Left kidney (tissue), 2 donors: Measurements from ENCODE around the gene SSR2. TPM values are rescaled to one million over a fixed set of nuclear protein-coding genes. Genes with fewer than 3 reads are reported as not detected.
A peak's percentile ranks its signal among the peaks of the same experiment; 100 is the strongest.
"Not testable (repeated sequence)": the region's sequence is repeated elsewhere in the genome, so short reads cannot be mapped to it uniquely, and the experiment has no call there.

Experiments used
- DNase-seq: peaks from one replicate; pipeline ENCODE4 v3.0.0-alpha.2; 2013
- polyA plus RNA-seq: library from polyadenylated mRNA; unstranded; fragments of 120-200 nt; gene quantifications from one replicate; pipeline ENCODE4 v1.2.1, GENCODE V29; 2013; ENCODE audit not compliant: insufficient read length

Gene SSR2
- polyA plus RNA-seq, 1 donor, result 362 TPM

DNA sequence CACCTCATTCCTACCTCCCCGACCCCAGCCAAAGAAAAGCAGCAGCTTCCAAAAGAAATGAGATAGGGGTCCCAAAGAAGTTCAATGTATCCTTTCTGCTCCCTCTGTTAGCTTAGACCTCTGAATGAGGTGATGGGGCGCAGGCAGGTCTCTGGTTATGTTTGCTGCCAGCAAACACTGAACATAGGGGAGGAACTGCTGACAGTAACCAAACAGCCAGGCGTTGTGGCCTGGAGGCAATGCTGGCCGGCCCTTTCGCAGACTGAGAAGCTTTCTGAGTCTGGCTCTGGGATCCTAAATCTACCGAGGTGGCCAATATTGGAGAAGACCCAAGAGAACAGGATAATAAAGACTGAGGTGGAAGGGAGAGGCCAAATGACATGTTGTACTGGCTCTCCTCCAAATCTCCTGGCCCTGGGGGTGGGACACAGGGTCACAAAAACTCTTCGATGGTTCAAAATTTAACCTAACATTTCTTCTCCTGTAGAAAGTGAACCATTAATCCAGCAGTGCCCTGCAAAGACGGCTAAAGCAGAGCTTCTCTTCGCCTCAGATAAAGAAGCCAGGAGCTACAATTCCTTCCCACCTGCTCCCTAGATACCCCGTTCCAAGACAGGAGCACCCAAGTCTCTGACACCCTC, 19.6 kb downstream of the SSR2 start:
- no peak for DNase-seq

DNA sequence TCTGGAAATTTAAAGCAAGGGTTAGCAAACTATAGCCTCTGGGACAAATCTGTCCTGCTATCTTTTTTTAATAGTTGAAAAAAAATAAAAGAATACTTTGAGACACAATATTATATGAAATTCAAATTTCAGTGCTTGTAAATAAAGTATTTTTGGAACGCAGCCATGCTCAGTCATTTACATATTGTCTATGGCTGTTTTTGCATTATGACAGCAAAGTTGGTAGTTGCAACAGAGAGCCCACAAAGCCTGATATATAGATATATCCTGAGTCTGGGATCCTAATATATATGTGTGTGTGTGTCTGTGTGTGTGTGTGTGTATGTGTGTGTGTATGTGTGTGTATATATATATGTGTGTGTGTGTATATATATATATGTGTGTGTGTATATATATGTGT, 20.8 kb downstream of the SSR2 start:
- DNase-seq, result no peak

DNA sequence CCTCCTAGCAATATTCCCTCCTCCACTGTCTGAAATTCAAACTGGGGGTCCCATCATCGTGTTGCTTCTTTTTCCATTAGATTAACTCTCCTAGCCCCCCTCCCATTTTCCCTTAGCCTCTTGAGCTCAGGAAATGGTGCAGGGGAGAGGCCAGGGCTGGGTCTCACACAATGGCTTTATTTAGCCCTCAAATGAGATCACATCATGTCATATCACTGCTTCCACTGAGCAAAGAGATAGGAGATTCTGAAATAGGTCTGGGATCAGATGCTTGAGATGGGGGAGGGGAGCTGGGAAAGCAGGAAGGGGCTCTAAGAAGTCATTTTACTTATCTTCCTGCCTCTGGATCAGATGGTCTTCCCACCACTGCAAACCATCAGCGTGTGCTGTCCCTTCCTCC, 24.6 kb downstream of the SSR2 start:
- DNase-seq, result no peak

DNA sequence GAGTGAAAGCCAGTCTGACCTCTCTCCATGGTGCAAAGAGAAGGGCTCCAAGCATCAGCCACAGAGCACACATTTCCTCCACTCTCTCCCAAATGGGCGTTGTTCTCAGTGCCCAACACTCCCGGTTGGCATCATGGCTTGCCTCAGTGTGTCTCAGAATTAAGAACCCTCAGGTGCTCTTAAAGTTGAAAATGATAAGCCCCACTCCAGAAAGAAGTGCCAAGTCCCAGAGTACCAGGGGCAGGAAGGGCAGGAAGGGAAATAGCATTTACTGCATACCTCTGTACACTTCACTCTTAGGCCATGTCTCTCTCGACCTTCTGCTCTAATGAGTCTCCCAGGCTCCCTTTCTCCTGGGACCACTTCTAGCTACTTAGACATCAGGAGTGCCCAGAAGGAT, 27.2 kb downstream of the SSR2 start:
- DNase-seq, result no peak

DNA sequence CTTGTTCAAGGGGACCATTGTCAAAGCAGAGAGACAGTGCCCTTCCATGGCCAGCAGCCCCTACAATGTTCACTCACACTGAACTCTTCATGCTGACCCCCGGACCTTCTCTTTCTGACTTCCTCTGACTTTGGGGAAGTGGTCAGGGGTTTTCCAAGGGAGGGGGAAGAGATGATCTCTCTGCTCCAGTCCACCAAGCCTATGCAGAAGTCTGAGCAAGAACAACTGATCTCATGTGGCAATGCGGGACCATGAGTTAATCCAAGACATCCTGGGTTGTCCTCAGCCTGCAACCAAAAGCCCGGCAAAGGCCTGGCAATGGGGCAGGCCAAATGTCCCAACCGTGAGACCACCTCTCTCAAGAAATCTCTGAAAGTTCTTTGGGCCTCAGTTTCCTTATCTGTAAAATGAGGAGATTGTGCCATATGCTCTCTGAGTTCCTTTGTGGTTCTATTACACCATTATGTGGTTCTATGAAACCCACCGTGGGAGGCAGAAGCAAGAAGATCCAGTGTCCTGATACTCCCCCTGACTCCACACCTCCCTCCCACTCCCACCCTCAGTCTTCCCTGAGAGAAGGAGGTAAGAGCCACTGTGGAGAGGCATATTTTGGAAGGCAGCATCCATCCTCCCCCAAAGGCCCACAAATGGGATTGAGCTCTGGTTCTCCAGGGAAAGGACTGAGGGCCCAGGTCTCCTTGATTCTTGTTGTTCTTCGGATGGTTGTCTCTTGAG, 30.6 kb downstream of the SSR2 start:
- DNase-seq, result no peak

DNA sequence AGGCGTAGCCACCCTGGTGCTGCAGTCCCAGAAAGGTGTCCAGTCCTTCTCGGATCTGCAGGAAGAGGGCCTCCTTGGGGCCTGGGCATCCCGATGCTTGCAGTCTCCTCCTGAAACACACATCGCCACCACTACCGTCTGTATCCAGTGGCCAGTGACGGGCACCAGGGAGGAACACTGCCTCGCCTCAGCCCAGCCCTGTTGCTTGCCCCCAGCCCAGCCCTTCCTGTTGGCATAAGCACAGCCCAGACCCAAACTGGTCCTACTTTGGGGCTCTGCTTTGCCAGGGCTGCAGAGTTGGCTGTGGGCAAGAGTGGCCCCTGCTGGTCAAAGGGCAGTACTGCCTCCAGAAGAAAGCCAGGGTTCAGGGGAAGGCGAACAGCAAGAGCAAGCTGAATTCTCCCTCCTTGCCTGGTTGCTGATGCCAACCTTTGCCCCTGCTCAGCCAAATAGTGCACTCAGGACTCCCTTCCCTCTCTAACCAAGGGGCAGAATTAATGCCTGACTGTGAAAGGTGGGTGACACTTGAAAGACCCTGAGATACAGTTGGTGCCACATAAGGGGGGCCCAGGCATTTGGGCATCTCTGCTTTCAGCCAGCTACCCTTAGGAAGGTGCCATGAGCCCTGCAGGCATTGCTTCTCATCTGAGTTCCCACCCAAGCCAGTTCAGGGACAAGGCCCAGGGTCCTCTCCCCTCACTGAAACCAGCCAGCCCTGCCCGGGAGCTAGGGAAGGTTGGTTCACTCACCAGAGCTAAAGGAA, 31.3 kb downstream of the SSR2 start:
- no peak for DNase-seq

DNA sequence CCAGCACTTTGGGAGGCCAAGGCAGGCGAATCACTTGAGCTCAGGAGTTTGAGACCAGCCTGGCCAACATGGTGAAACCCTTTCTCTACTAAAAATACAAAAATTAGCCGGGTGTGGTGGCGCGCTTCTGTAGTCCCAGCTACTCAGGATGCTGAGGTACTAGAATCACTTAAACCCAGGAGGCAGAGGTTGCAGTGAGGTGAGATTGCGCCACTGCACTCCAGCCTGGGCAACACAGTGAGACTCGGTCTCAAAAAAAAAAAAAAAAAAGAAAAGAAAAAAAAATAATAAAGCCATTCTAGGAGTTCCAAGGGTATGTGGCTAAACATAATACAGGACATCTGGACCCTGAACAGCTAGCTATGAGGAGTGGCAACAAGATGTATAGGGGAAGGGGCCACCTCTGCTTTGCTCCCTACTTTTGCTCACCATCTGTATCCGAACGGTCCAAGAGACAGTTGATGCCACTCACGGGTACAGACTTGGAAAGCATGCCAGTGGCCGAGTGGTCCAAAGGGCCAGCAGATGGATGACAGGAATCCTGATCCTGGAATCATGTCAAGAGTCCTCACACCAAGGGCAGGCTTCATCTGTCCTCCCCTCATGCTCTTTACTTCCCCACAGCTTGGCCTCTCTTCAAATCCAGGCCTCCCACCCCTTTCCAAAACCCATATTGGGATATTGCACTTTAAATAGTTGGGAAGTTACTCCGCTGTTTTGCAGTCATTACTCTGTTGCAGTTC, 35.7 kb downstream of the SSR2 start:
- DNase-seq, result not testable (repeated sequence)

DNA sequence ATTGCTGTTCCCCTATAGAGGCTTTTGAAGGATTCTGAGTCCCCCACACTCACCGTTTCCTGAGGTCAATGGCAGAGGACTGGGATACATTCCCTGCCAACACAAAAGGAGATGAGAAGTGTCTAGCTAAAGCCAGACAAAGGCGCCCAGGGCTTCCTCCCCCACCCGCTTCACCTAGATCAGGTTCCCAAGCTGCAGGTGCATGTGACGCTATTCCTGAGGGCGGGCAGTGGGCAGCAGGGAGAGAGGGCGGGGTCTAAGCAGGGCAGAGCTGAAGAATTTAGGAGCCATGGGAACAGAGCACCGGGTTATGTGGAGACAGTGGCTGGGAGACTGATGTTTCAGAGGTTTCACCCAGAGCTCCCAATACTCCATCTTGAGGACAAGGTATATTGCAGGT, 36.4 kb downstream of the SSR2 start:
- peak; percentile 76 for DNase-seq

DNA sequence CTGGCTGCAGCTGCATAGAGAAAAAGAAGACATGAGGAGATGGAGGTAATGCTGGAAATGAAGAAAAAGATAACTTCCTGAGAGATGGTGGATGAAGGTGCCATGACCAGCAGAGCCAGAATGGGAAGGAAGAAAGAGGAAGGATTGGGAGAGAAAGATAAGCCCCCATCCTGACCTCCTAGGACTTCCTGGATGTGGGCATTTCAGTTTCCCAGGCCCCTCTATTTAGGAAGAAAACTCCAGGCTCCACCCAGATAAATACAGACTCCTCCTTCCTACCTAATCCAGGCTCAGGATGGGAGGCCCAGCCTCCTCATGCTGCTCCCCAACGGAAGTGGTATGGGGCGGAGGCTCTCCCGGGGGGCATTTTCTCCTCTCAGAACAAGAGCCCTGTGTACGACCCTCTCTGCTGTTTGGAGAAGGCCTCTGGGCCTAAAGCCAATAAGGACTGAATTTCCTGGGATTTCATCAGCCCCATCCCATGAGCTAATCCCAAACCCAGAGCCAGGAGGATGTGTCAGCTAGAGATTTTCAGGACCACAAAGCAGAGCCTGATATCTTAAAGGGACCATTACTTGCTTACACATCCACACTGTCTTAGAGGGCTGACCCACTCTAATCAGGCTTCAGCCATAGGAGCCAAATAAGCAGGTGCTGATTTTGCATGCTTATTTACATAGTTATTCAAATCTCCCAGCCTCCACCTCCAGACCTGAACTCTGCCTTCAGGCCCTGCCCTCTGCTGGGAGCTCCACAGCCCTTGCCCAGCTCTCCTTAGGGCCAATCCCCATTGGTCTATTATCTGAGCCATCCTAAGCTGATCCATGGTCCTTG, 37.3 kb downstream of the SSR2 start:
- DNase-seq, result no peak

DNA sequence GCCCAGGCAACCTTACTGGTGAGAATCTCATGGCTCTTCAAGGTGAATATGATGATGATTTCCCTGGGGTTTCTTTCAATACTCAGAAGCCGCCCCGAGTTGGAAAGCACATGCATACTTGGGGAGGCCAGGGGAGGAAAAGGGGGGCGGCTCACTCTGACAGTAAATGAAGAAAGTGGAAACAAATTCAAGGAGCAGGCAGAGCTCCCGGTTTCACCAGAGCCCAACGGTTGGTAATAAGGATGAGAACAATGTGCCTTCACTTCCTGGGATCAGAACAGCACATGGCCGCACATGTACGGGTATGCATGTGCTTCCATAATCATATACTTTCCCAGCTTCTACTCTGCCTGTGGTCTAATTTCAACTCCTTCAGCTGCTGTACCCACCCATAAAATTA, 38.6 kb downstream of the SSR2 start:
- DNase-seq, result no peak

DNA sequence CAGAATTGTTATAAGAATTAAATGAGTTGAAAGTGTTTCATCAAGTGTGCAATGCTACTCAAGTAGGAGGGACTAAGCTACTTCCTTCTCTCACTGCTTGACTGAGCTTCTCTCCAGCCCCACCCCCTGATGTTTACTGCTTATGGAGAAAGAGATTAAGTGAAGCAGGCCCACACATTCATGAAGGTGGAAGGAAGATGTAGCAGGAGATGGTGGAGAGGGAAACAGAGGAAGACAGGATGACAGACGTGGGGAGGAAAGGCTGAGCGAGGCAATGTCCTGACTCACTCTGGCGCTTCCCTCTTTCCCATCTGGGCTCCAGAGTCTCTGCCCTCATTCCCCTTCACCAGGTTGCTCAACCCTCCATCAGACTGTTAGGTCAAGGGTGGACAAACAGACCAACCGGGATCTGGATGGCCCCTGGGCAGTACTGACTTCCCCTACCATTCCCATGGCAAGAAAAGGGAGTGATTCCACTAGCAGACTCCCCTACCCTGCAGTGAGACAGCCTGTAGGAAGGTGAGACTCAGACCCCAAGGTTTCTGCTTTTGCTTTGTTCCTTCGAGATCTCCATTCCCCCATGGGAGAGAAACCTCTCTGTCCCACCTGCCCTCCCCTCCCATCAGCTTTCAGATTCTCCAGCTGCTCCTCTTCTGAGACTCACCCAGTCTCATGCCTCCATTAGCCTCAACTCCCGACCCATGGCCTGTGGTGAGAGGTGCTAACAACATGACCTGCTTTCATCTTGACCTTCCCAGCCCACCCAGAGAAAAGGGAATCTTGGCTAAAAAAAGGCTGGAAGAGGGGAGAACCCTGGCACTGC, 39.3 kb downstream of the SSR2 start:
- no peak for DNase-seq

DNA sequence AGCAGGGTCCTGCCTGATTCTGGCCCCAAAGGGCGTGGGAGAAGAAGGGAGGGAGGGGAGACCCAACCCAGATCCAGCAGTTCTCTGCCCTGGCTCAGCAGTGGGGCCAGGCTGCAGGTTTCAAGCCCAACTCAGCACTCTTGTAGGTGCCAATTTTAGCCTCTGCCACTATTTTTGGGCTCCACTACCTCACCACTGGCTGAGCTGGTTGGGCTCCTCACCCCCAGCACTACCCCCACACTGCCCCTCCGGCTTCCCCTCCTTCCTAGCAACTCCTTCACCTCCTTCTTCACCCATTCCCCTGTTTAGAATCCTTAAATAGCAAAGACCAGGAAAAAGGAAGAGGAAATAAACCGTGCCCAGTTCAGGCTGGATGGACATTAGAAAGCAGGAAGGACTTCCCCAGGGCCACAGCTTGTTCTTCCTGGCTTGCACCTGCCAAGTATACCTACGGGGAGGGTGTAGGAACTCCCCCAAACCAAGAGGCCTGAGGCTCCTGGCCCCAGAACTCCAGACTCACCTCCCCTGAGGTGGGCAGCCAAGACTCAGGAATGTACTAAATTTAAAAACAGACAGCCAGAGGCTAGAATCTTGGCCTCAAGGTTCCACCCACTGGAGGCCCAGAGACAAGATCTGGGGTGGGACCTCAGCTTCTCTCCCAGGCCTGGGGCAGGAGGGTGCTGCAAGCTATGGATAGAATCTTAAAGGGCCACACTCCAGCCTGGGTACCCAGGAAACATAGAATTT, 41.0 kb downstream of the SSR2 start:
- no peak for DNase-seq

DNA sequence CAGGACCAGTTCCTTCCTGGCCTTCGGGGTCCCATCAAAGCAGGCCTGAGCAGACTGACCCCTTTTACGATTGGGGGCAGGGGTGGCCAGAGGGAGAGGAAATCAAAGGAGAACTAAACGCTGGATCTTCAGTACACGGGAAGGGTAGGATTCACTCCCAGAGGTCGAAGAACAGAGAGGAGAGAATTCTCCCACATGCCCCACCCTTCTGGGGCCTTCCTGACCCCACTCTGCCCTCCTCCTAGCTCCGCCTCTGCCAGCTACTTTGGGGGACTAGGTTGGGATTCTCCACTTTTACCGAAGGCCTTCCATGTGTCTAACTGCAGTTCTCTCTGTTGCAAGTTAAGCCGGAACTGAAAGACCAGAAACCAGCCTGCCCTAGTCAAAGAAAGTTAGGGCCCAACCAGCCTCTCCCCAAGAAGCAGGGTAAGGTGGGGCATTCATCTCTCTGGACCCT, 41.8 kb downstream of the SSR2 start:
- DNase-seq, result no peak

DNA sequence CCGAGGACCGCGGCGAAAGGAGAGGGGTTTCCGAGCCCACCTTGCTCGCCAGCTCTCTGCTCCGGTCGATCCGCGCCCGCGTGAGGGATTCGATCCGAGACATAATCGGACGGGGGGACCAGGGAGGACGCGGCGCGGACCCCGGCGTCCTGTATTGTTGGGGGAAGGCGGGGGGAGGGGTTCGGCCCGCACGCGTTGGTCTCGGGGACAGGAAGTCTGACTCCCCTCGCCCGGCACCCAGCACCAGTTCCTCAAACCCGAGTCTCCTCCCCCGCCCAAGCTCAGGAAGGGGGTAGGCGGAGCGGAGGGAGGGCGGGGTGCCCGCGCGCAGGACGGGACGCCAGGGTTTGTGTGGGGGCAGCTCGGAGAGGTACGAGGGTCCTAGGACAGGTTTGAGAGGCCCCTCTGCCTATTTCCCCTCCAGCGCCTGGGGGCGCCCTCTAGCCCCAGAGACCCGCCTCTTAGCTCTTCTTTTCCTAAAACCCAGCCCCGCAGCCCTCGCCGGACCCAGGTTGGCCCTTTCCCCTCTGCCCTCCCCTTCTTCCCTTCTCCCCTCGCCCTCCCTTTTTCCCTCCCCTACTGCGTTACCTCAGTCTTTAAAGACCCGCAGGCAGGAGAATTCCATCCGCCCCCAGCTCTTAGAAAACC, 42.3 kb downstream of the SSR2 start, which contains the start of gene ARHGEF2:
Gene ARHGEF2 (minus strand): TSS at position 223 of the 648 bp plus-strand sequence. CDS start 120 bp downstream, at position 103.
- no peak for DNase-seq

DNA sequence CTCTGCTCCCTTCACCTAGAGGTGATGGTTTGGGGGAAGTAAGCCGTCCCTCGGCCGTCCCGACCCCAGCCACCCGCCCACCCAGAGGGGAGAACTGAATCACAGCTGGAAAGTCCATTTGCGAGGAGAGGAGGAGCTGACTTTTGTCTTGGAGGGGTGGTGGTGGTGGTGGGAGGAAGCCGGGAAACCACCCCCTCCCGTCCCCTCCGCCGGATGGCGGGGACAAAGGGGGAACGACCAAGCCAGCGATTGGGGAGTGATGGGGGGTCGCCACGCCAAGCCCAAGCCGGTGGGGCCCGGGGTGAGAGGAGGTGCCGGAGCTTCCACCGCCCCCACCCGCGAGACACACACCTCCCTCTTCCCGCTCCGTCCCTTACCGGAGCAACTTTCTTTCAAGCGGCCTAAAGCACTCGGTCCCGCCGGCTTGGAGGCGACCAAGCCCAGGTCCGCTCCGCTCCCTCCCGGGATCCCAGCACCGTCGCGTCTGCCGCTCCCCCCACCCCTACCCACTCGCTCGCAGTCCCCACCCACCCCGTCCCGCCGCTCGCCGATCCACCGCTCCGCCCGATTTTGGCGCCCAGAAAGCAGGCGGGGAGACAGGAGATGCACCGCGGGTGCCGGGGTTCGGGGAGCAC, 42.9 kb downstream of the SSR2 start:
- no peak for DNase-seq

DNA sequence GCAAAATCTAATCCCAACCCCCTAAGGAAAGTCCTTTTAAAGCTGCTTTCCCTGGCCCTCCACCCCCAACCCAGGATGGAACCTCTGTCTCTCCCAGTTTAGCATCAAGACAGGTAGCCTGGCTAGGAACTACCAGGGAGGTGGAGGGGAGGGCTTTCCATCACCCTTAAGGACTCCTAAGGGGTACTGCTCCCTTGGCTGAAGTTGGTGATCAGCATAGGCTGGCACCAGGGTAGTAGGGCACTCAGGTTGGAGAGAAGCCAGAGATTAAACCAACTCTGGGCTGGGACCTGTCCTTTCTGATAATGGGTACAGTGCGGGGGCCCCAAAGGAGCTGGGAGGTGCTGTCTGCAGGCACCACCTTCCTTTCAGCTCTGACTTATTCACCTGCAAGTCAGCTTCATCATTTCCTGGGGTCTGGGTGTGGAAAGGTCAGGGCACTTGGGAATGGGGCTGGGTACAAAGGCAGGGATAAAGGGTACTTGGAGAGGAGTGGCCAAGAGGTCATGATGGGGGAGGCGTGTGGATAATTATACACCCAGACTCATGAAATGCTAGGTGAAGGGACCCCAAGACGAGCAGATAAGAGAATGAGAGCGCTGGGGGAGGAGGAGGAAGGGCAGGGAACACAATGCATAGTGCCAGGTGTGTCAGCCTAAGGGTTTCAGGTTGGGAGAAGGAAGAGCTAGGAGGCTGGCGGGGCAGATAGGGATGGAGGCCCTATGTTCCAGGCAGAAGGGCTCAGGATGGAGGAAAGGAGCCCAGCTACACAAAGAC, 43.6 kb downstream of the SSR2 start:
- DNase-seq, result no peak

DNA sequence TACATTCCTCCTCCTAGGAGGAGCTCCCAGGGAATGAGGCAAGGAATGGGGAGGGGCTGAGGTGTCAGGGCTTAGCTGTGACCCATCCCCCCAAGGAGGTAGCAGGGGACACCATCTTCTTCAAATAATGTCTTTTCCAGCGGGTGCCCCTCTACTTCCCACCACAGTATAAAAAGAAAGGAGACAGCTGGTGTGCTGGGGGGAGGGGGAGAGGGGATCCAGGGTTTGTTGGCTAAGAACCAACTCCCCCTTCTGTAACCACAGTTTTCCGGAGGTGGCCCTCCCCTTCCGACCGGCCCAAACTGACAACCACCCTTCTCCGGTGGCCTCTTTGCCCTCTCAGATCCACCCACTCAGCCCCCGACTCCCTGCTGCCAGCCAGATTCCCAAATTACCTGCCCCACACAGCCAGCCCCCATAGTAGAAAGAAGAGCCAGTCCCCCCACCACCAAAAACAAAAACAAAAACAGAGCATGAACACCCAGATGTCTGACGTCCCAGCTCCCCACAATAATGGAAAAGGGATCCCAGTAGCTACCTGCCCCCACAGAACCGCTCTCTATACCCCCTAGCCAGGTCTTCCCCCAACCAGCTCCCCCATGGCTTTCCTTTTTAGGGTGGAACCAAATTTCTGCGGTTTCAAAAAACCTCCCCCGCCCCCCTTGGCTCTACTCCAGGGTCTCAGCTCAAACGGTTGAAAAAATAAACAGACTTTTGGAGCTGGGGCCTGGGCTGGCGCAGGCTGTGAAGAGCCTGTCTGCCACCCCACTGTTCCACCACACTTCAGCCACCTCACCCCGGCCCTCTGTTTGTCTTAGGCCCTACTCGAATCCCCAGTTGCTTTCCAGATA, 44.5 kb downstream of the SSR2 start:
- no peak for DNase-seq
